Left colon (tissue), 2 donors: ENCODE results near the gene MEIS2. TPM values are rescaled to one million over a fixed set of nuclear protein-coding genes. Genes with fewer than 3 reads are reported as not detected.

Source experiments
- ATAC-seq: fragments of 200-7000 bp; cut with Tn5 transposase; one replicate; pipeline ENCODE4 v1.9.1; 2020; ENCODE audit warnings: mild to moderate bottlenecking, moderate library complexity
- DNase-seq, 2 donors: peaks; one replicate each; pipeline ENCODE4 v3.0.0-alpha.2; 2020
- intact Hi-C, 2 donors: fragments of 100-400 bp; cut with DNase I in 1 of 2; cut with micrococcal nuclease in 1 of 2; formaldehyde crosslinking; loops; one replicate each; pipeline versions ENCODE4 v1.11.2 to v1.14.0; 2022; cut with DNase I, micrococcal nuclease
- total RNA-seq, 2 donors: library from RNA; stranded (reverse); fragmentation: NEBNext Ultra II Directional; extraction: Animal tissue kit (Norgen Biotek cat#: 25700); gene quantifications; one replicate each; pipeline ENCODE4 v1.2.1, GENCODE V29; 2021
- donor health status: DM: no; HTN: no; CAD: no.
- donor health status: DM: yes; HTN: yes; CAD: no.

Gene MEIS2
- total RNA-seq, 2 donors from 2014 or later = 3.1 to 11.3 TPM

- intact Hi-C loops = no loop called here
- no peak for DNase-seq
- no peak for ATAC-seq
Observed at GRCh38 chr15:37032091-37032775, 68.1 kb downstream of the MEIS2 start.

- ATAC-seq (no peak), DNase-seq (no peak)
- intact Hi-C loops = no loop called here
Observed at GRCh38 chr15:37031198-37031597, 69.2 kb downstream of the MEIS2 start.

- DNase-seq = no peak
- intact Hi-C loops = no loop called here
- no peak for ATAC-seq
Observed at GRCh38 chr15:37028625-37029296, 71.6 kb downstream of the MEIS2 start.

GRCh38 chr15:37020852-37021251, 79.5 kb downstream of the MEIS2 start:
- intact Hi-C loops = no loop called here
- DNase-seq = no peak
- ATAC-seq = no peak

GRCh38 chr15:37019479-37020433, 80.6 kb downstream of the MEIS2 start:
- ATAC-seq = no peak
- intact Hi-C loops = no loop called here
- no peak for DNase-seq

GRCh38 chr15:37017031-37017625, 83.2 kb downstream of the MEIS2 start:
- intact Hi-C loops = no loop called here
- DNase-seq = no peak
- ATAC-seq = no peak

GRCh38 chr15:37016231-37016630, 84.1 kb downstream of the MEIS2 start:
- no peak for ATAC-seq
- DNase-seq = peak in 1 of 2 donors; percentile 5
- intact Hi-C loops = no loop called here

GRCh38 chr15:37015451-37015850, 84.9 kb downstream of the MEIS2 start:
- ATAC-seq (no peak), DNase-seq (no peak)
- intact Hi-C loops = no loop called here

- intact Hi-C loops = no loop called here
- ATAC-seq (no peak), DNase-seq (no peak)
Observed at GRCh38 chr15:37015035-37015434, 85.3 kb downstream of the MEIS2 start.

- no peak for DNase-seq
- intact Hi-C loops = no loop called here
- no peak for ATAC-seq
Observed at GRCh38 chr15:37014566-37014965, 85.8 kb downstream of the MEIS2 start.

GRCh38 chr15:37014137-37014536, 86.2 kb downstream of the MEIS2 start:
- no peak for DNase-seq
- no peak for ATAC-seq
- intact Hi-C loops = no loop called here

GRCh38 chr15:37010595-37010994, 89.8 kb downstream of the MEIS2 start:
- intact Hi-C loops = no loop called here
- no peak for ATAC-seq
- DNase-seq = no peak

GRCh38 chr15:37009288-37009687, 91.1 kb downstream of the MEIS2 start:
- intact Hi-C loops = no loop called here
- no peak for ATAC-seq

GRCh38 chr15:37008205-37008604, 92.1 kb downstream of the MEIS2 start:
- intact Hi-C loops = no loop called here
- no peak for ATAC-seq
- DNase-seq = no peak

More at GRCh38 chr15:37009288-37009687, 91.1 kb downstream of the MEIS2 start:
- no peak for DNase-seq

- intact Hi-C loops = no loop called here
- DNase-seq = no peak
- ATAC-seq = no peak
Observed at GRCh38 chr15:37007301-37007700, 93.0 kb downstream of the MEIS2 start.

GRCh38 chr15:37004981-37005735, 95.2 kb downstream of the MEIS2 start:
- intact Hi-C loops = no loop called here
- ATAC-seq = no peak
- DNase-seq = no peak

- no peak for ATAC-seq
- no peak for DNase-seq
- intact Hi-C loops = no loop called here
Observed at GRCh38 chr15:37004373-37004869, 95.9 kb downstream of the MEIS2 start.

GRCh38 chr15:37002041-37002672, 98.2 kb downstream of the MEIS2 start:
- DNase-seq (no peak), ATAC-seq (no peak)
- intact Hi-C loops = no loop called here
